HG03571 (cell line): ENCODE measurements around the gene HERC2.
"Not testable (repeated sequence)": the region's sequence is repeated elsewhere in the genome, so short reads cannot be mapped to it uniquely, and the experiment has no call there.

Experiments used
- ATAC-seq: cut with Tn5 transposase; IDR thresholded peaks from one replicate; pipeline ENCODE4 v1.9.1; 2021; ENCODE audit not compliant: unreplicated experiment

The HERC2 gene

GRCh38 chr15:28185148-28185895 is 136.7 kb downstream of the HERC2 start:
- no peak for ATAC-seq

GRCh38 chr15:28184166-28184565 is 137.8 kb downstream of the HERC2 start:
- no peak for ATAC-seq

DNA sequence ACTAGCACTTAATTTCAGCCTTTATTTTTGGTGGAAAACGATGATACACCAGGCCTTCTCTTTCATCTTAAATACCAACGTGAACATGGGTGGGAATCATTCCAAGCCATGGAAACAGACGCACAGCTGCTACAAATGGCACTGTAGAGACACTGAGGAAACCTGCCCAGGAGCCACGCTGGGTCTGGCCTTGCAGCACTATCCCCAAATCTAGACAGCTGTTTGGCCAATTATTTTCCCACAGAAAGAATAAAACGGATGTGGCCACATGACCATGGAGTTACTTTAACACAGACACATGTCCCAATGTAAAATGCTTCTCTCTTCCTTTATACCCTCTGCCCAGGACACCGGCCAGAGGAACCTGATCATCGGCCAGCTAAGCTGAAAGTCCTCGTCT is 139.2 kb downstream of the HERC2 start:
- ATAC-seq: no peak

DNA sequence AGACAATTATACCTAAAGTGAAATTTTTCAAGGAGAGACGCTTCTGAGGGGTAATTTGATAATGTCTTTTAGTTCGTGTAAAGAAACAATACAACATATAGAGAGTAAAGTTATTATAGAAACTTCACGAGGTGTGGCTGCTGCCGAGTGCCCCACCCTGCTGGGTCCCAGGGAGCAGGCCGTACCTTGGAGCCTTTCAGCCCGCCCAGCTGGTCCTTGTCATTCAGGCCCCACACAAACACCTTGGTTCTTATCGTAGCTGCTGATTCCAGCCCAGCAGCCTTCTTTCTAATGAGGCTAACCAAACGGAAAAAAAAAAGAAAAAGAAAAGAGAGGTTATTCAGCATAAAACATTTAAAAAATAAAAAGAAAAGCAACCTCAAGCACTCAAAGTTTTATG is 139.8 kb downstream of the HERC2 start:
- ATAC-seq: no peak

DNA sequence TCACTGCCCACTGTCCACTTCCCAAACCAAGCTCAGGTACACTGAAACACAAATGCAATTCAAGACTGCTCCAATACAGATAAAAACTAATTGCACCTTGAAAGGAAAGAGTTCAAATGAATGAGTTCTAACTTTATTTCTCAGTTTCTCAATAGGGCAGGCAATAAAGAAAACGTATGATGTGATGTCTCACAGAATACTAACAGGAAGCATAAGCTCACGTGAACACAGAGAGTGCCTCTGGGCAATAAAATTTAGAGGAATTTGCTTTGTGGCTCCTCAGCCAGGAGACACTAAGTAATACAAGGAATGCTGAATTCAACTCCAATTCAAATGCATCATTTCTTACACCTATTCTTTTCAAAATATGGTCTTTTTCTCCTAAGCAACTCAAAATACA is 140.6 kb downstream of the HERC2 start:
- ATAC-seq: no peak

DNA sequence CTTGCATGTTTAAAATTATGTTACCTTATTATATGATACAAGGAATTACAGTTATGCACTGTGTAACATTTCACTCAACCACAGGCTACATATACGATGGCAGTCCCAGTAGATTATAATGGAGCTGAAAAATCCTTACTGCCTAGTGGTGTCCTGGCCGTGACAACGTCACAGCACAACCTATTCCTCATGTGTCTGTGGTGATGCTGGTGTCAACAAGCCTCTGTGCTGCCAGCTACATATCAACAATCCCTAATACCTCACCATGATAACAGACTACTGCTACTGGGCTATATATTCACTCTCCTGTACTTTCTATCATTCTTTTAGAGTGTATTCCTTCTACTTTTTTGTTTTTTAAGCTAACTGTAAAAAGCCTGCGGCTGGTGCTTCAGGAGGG is 142.7 kb downstream of the HERC2 start:
- no peak for ATAC-seq

DNA sequence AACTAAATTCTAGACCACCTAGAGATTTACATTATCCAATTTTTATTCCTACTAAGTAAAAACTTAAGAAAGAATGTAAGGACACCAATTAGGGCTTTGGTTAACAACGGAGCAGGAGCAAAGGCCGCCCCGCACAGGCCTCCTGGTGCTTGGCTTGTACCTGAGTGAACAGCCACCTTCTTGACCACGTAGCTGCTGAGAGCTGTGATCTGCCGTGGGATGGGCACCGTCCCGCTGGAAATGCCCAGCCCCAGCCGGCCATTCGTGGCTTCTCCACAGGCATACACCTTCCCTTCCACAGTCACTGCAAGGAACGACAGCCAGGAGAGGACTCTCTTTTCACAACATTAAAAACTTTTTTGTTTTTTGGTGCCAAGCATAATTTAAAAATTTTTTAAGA is 143.3 kb downstream of the HERC2 start:
- no peak for ATAC-seq

- ATAC-seq: no peak
Measured at GRCh38 chr15:28178290-28178689, 143.7 kb downstream of the HERC2 start.

DNA sequence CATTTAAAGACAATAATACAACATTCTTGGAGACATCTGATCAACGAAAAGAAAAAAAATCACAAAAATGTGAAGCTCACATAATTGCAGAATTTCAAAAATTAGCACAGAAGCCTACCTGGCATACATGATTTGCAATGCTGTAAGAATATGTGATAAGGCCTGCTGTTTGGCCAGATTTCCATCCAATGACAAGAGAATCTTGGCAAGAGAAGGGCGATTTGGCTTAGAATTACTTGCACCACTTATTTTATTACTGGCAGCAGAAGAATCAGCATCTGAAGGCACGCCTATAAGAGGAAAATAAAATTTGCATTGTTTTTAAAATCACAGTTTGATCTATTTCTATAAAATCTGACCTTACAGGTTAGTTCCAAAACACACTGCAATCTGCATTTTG is 152.6 kb downstream of the HERC2 start:
- ATAC-seq: no peak

DNA sequence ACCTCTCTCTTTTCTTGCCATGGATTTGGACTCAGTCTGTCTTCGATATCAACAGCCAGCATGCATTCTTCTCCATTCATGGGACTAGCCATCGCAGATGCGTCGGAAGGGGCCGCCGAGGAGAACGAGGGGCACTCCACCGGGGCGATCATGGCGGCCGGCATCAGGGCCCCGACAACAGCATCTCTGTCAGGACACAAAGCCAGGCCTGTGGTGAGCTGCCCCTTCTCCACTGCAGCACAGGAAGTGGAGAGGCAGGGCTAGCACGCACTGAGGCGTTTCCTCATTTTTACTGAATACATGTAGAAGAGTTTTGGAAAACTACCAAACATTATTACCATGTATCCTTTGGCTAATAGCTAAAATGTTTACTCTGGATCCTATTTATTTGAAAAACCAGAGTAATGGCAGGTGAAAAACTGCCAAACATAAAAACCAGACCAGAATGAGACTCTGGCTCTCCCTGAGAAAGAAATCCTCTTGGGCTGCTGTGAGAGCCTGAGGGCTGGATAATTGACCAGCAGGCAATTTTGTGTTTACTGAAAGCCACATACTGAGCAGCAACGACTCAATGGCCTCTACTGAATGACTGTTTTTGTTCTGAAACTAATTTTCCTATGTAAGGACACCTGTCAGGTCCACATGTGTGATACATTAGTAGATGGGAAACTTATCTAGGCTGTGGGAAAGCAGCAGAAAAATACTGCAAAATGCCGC is 153.4 kb downstream of the HERC2 start:
- not testable (repeated sequence) for ATAC-seq

DNA sequence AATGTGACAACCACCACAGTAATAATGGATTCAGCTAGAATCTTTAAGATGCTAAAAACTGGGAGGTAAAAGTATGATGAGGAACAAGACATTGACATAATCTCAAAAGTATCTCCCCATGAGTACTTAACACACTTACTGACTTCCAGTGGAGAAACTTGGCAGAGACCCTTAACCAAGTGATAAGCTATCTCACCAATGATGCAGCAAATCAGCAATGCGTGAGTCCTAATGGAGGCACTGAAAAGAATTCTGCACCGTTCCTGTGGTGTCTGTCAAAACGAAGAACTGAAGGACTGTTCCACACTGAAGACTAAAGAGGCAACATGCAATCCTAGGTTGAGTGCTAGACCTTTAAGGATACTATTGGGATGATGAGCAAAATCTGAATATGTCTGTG is 154.9 kb downstream of the HERC2 start:
- ATAC-seq: no peak

DNA sequence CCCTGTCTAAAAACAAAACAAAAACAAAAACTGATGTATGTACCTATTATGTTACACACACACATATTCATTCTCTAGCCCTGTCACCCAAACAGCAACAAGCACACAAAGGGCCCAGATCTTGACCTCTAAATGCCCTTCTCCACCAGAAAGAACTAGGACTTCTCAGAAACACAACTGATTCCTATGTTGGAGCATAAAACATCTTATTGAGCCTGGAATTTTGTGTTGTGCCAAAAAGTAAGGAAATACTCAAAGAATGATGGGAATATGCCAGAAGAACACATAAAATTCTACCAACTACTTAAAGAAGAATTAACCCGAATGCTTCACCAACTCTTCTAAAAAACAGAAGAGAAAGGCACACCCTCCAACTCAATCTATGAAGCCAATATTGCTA is 156.2 kb downstream of the HERC2 start:
- ATAC-seq: no peak

DNA sequence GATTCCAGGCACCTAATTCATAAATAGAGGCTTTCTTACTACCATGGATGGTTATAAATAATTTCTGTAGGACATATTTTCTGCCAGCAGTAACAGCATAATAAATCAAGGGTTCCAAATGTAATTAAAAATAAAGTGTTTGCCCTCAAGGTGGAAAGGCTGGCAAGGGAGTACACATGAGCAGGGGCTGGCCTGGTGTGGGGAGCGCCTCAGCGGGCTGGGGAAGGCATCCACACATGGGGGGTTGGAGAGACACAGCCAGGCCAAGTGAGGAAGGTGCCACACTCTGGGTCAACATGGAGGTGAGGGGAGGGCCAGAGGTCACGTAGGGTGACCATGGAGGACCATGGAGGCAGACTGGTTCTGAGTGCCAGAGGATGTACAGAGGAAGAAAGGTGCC is 157.1 kb downstream of the HERC2 start:
- ATAC-seq: no peak

DNA sequence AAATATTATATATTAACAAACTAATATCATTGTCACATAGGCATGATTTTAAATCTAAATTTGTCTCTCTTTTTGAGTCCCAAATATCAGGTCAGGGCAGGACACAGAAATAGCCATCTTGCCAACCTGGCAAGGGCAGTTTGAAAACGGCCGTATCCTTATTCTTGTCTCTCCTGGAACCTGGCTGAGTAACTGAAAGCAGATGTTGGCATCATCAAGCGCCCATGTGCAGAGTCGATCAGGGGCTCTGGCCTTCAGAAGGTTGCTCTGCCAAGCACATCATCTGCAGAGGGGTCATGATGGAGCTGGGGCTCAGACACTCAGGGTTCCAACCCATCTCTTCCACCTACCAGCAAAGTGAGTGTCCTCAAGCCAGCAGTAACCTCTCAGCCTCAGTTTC is 167.7 kb downstream of the HERC2 start:
- ATAC-seq: no peak

DNA sequence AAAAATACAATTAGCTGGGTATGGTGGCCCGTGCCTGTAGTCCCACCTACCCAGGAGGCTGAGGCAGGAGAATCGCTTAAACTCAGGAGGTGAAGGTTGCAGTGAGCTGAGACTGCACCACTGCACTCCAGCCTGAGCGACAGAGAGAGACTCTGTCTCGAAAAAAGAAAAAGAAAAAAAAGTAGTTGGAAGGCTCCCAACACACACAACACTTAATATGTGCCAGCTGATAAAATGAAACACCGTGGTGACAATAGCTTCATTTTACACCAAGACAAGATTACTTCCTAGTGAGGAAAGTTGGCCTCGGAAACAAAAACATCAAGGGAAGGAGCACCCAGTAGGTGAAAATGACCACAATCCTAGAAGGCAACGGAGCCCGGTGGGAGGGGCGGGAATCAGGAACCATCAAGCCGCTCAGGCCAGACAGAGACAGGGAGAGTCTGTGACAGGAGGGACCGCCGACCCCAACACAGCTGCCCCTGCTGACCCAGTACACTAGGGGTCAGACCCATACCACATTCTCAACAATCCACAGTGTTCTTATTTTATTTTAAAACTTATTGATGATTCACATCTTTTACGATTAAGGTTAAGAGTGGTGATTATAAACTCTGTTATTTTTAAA is 168.4 kb downstream of the HERC2 start:
- no peak for ATAC-seq

DNA sequence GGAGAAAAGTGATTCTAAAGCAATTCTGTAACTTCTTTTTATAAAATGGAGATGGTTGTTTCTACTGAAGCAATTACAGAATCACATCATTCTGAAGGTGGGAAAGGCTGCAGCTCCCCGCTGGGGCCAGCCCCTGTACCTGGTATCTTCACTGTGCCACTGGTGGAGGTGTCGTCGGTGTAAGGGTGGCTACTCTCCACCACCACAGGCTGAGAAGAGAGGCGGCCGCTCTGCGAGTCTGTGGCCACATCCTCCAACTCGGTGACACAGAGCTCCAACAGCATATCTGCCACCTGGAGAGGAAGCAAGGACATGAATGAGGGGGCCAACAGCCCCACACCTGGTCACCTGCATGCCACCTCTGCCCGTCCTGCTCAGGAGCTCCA is 169.4 kb downstream of the HERC2 start:
- ATAC-seq: not testable (repeated sequence)

GRCh38 chr15:28151864-28152537 is 170.0 kb downstream of the HERC2 start:
- not testable (repeated sequence) for ATAC-seq

DNA sequence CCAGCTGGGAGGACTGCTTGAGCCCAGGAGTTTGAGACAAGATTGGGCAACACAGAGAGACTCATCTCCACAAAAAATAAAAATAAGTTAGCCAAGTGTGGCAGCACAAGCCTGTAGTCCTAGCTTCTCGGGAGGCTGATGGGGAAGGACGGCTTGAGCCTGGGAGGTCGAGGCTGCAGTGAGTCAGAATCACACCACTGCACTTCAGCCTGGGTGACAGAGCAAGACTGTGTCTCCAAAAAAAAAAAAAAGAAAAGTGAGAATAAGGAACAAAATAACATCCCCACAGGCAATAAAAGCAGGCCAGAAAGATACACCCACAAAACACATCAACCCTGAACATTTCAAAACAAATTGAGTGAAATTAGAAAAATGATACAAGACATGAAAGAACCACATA is 174.2 kb downstream of the HERC2 start:
- no peak for ATAC-seq

DNA sequence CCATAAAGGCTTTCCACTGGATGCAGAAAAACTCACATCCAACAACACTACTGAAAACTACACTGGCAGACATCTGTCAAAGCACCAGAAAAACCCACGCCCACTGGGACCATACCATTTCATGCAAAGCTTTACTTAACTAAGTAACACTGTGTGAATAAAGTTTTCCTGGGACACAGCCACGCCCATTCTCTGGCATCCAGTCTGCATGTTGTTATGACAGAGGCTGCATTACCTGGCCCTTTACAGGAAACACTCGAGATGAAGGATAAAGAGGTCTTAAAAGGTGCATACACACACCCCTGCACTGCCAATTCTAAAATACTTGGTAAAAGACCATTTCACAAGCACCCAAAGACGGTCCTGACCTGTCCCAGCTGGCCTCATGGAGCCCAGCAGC is 176.6 kb downstream of the HERC2 start:
- ATAC-seq: not testable (repeated sequence)

GRCh38 chr15:28140062-28140461 is 181.9 kb downstream of the HERC2 start:
- no peak for ATAC-seq

- ATAC-seq: not testable (repeated sequence)
Measured at GRCh38 chr15:28137408-28138039, 184.5 kb downstream of the HERC2 start.
